Bronchial epithelial cell (primary cell): Measurements from ENCODE around the gene FIZ1. TPM values are rescaled to one million over a fixed set of nuclear protein-coding genes. Genes with fewer than 3 reads are reported as not detected.
"Not testable (repeated sequence)": the region's sequence is repeated elsewhere in the genome, so short reads cannot be mapped to it uniquely, and the experiment has no call there.

ENCODE experiments used
- DNase-seq: peaks from one replicate; pipeline ENCODE4 v3.0.0-alpha.2; 2010; ENCODE audit warnings: low read depth
- FAIRE-seq: peaks from 2 replicates; lab custom pipeline; 2011; peaks lifted over from hg19 to GRCh38; lab: Jason Lieb, UNC
- H3K27me3 ChIP-seq: 2 replicates; pipeline ENCODE4 v1.5.1; 2011; ENCODE audit warnings: low read length; ENCODE audit not compliant: control insufficient read depth, insufficient read depth
- H3K36me3 ChIP-seq: 2 replicates; pipeline ENCODE4 v1.5.1; 2011; ENCODE audit warnings: low read length; ENCODE audit not compliant: control insufficient read depth, insufficient read depth
- H3K4me3 ChIP-seq: 2 replicates; pipeline ENCODE4 v1.5.1; 2011; ENCODE audit warnings: mild to moderate bottlenecking, low read depth, low read length, control low read depth
- total RNA-seq: library from RNA; depleted of rRNA; stranded (reverse); fragments of >200 nt; gene quantifications from 2 replicates; pipeline ENCODE4 v1.2.1, GENCODE V29; 2014
- TF ChIP-seq, protein P1 (sequence below): IDR thresholded peaks from 2 replicates; pipeline ENCODE4 v1.5.1; 2011; ENCODE audit warnings: mild to moderate bottlenecking, moderate library complexity, low read length, control low read depth, inconsistent platforms; ENCODE audit not compliant: insufficient read depth, severe bottlenecking

FIZ1 gene
- total RNA-seq, 1 donor from 2014 or later: 2.1 TPM

DNA sequence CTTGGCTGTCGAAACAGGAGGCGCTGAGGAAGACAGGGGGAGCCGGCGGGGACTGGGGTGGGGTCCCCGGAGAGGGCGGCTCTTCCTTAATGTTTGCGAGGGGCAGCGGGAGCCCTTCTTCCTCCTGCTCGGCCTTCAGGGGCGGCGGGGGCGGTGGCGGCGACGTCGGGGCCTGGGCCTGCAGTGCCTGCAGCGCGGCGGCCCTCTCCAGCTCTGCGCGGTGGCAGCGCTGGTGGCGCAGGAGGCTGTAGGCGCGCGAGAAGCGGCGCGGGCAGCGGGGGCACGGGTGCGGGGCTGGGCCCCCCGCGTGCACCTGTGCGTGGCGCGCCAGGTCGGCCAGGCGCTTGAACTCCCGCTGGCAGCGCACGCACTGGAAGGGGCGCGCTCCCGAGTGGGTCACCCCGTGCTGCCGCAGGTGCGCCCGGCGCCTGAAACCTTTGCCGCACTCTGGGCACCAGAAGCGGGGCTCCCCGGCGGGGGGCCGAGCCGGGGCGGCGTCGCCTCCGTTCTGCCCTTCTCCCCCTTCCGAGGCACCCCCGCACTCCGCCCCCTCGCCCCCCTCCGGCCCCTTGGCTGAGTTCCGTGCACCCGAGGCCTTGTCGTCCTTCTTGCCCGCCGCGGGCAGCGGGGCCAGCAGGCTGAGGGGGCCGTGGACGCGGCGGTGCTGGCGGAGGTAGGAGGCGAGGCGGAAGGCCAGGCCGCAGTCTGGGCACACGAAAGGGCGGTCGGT is 21.1 kb downstream of the FIZ1 start:
- no peaks in the 10 kb centered on the region for H3K36me3 ChIP-seq
- TF ChIP-seq, protein P1, sequence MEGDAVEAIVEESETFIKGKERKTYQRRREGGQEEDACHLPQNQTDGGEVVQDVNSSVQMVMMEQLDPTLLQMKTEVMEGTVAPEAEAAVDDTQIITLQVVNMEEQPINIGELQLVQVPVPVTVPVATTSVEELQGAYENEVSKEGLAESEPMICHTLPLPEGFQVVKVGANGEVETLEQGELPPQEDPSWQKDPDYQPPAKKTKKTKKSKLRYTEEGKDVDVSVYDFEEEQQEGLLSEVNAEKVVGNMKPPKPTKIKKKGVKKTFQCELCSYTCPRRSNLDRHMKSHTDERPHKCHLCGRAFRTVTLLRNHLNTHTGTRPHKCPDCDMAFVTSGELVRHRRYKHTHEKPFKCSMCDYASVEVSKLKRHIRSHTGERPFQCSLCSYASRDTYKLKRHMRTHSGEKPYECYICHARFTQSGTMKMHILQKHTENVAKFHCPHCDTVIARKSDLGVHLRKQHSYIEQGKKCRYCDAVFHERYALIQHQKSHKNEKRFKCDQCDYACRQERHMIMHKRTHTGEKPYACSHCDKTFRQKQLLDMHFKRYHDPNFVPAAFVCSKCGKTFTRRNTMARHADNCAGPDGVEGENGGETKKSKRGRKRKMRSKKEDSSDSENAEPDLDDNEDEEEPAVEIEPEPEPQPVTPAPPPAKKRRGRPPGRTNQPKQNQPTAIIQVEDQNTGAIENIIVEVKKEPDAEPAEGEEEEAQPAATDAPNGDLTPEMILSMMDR: no peak
- no peak for DNase-seq
- no peak overlapping the region for H3K4me3 ChIP-seq
- no peaks in the 10 kb centered on the region for H3K27me3 ChIP-seq
- no peak for FAIRE-seq

DNA sequence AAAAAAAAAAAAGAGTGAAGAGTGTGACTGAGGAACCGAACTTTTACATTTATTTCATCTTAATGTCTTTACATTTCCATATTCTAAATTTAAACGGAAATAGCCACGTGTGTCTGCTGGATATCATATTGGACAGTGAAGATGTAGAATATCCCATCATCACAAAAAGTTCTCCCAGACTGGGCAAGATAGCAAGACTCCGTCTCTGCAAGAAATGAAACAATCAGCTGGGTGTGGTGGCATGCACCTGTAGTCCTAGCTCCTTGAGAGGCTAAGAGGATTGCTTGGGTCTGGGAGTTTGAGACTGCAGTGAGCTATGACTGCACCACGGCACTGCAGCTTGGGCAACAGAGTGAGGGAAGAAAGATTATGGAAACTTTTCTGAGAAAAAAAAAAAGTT is 22.6 kb downstream of the FIZ1 start:
- TF ChIP-seq, protein P1: no peak
- no peaks in the 10 kb centered on the region for H3K27me3 ChIP-seq
- FAIRE-seq (no peak), DNase-seq (no peak)
- H3K4me3 ChIP-seq: no peak overlapping the region
- H3K36me3 ChIP-seq: no peaks in the 10 kb centered on the region

DNA sequence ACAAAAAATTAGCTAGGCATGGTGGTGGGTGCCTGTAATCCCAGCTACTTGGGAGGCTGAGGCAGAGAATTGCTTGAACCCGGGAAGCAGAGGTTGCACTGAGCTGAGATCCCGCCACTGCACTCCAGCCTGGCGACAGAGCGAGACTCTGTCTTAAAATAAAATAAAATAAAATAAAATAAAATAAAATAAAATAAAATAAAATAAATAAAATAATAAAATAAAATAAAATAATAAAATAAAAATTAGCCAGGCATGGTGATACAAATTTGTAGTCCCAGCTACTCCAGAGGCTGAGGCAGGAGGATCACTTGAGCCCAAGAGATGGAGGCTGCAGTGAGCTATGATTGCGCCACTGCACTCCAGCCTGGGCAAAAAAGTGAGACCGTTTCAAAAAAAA is 25.4 kb downstream of the FIZ1 start:
- H3K27me3 ChIP-seq, DNase-seq, H3K4me3 ChIP-seq, FAIRE-seq, H3K36me3 ChIP-seq: not testable (repeated sequence)

DNA sequence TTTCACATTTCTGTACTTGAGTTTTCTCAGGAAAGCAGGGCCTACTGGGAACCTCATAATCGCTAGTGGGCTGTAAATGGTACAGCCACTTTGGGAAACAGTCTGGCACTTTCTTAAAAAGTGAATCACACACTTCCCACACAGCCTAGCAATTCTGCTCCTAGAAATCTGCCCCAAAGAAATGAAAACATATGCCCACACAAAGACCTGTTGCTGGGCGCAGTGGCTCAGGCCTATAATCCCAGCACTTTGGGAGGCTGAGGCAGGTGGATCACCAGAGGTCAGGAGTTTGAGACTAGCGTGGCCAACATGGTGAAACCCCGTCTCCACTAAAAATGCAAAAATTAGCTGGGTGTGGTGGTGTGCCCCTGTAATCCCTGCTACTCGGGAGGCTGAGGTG is 29.8 kb downstream of the FIZ1 start:
- H3K36me3 ChIP-seq, H3K27me3 ChIP-seq, FAIRE-seq, H3K4me3 ChIP-seq, DNase-seq: not testable (repeated sequence)

DNA sequence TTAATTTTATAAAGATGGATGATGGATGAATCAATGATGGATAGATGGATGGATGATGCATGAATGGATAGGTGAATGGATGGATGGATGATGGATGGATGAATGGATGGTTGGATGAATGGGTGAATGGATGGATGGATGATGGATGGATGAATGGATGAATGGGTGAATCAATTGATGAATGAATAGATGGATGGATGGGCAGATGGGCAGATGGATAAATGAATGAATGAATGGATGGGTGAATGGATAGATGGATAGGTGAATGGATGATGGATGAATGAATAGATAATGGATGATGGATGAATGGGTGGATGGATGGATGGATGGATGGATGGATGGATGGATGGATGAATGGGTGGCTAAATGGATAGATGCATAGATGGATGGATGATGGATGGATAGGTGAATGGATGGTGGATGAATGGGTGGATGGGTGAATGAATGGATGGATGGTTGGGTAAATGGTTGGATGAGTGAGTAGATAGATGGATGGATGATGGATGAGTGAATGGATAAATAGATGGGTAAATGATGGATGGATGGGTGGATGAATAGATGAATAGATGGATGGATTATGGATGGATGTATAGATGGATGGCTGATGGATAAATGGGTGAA is 31.5 kb downstream of the FIZ1 start:
- Histone ChIP-seq H3K36me3 (no peaks in the 10 kb centered on the region), H3K27me3 (peaks cover 4% of the 10 kb centered on the region), H3K4me3 (no peak overlapping the region)
- FAIRE-seq (no peak), DNase-seq (no peak)
- TF ChIP-seq, protein P1: no peak

DNA sequence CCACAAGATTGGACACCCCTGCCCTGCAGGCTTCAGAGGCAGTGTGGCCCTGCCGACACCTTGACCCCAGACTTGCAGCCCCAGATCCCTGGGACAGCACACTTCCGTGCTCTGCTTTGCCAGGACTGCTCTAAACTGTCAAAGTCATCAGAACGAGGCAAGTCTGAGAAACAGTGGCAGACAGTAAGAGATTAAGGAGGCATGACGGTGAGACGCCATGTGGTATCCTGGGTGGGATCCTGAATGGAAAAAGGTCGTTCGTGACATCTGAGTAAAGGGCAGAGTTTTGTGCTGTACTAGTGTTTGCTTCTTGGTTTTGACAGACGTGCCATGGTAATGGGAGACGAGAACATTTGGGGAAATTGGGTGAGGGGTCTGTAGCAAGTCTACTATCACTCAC is 32.5 kb downstream of the FIZ1 start:
- Histone ChIP-seq H3K27me3 (peaks cover 4% of the 10 kb centered on the region), H3K36me3 (no peaks in the 10 kb centered on the region), H3K4me3 (no peak overlapping the region)
- TF ChIP-seq, protein P1: no peak
- no peak for DNase-seq
- FAIRE-seq: no peak
